Measurements from ENCODE around the gene ZNF30. TPM values are rescaled to one million over a fixed set of nuclear protein-coding genes. Genes with fewer than 3 reads are reported as not detected.

ZNF30 gene
- total and polyA plus RNA-seq, 5 experiments from 2014 or later = 4.9 to 11.7 (median 8.0) TPM

GRCh38 chr19:34974646-34975045 lies 47.9 kb downstream of the ZNF30 start:
- no peak for ATAC-seq

GRCh38 chr19:34975056-34975455 lies 48.4 kb downstream of the ZNF30 start:
- peaks cover 0 to 8% (median 6%) of the 10 kb centered on the region in 3 donors for H3K36me3 Mint-ChIP-seq
- POLR2A ChIA-PET = interaction anchor here (1.0 to 49.8 kb wide), 3 partner anchors 10 to 31 kb away, joined by 4 to 1459 read pairs (median 16); partner anchors contain the start of genes GRAMD1A and ZNF792
- peak overlapping the region in 5 of 10 donors; percentile 8 to 75 (median 28) for H3K4me3 Mint-ChIP-seq
- H3K27ac Mint-ChIP-seq = peak overlapping the region in 6 of 10 donors; percentile 27 to 95 (median 76)
- H3K4me1 Mint-ChIP-seq = peaks cover 17 to 55% (median 35%) of the 10 kb centered on the region in 4 donors
- H3K27me3 Mint-ChIP-seq = peaks cover 0 to 2% (median 0%) of the 10 kb centered on the region in 5 donors
- peaks cover 0 to 5% (median 0%) of the 10 kb centered on the region in 9 donors for H3K9me3 Mint-ChIP-seq
- no peak for DNase-seq
- ATAC-seq = no peak

More at GRCh38 chr19:34974646-34975045, 47.9 kb downstream of the ZNF30 start:
- POLR2A ChIA-PET = interaction anchor here (1.0 to 49.8 kb wide), 3 partner anchors 10 to 31 kb away, joined by 4 to 1459 read pairs (median 16); partner anchors contain the start of genes GRAMD1A and ZNF792
- H3K27ac Mint-ChIP-seq = peak overlapping the region in 9 of 10 donors; percentile 69 to 95 (median 94)
- peaks cover 0 to 8% (median 6%) of the 10 kb centered on the region in 3 donors for H3K36me3 Mint-ChIP-seq
- H3K27me3 Mint-ChIP-seq = peaks cover 0 to 2% (median 0%) of the 10 kb centered on the region in 5 donors
- peaks cover 17 to 52% (median 33%) of the 10 kb centered on the region in 4 donors for H3K4me1 Mint-ChIP-seq
- H3K4me3 Mint-ChIP-seq = peak overlapping the region in 7 of 10 donors; percentile 8 to 90 (median 75)
- peaks cover 0 to 5% (median 0%) of the 10 kb centered on the region in 9 donors for H3K9me3 Mint-ChIP-seq
- DNase-seq = no peak

GRCh38 chr19:34976611-34977010 lies 49.9 kb downstream of the ZNF30 start:
- POLR2A ChIA-PET = interaction anchor here (1.5 to 49.8 kb wide), 2 partner anchors 9 to 29 kb away, joined by 5 to 1459 read pairs; partner anchors contain the start of gene GRAMD1A
- ATAC-seq = no peak

GRCh38 chr19:34979819-34980640 lies 53.3 kb downstream of the ZNF30 start:
- no peak for ATAC-seq
- peaks cover 0 to 8% (median 6%) of the 10 kb centered on the region in 3 donors for H3K36me3 Mint-ChIP-seq
- no peak overlapping the region for H3K27ac Mint-ChIP-seq

More at GRCh38 chr19:34976611-34977010, 49.9 kb downstream of the ZNF30 start:
- DNase-seq = no peak
- Mint-ChIP-seq H3K4me3 (no peak overlapping the region), H3K27me3 (peaks cover 0 to 2% (median 0%) of the 10 kb centered on the region in 5 donors), H3K36me3 (peaks cover 0 to 8% (median 6%) of the 10 kb centered on the region in 3 donors), H3K4me1 (peaks cover 17 to 55% (median 35%) of the 10 kb centered on the region in 4 donors), H3K9me3 (peaks cover 0 to 5% (median 0%) of the 10 kb centered on the region in 9 donors), H3K27ac (peak overlapping the region in 3 of 10 donors; percentile 40 to 60 (median 43))

GRCh38 chr19:34982275-34982674 lies 55.6 kb downstream of the ZNF30 start:
- no peak for ATAC-seq
- Mint-ChIP-seq H3K27ac (peak overlapping the region in 2 of 10 donors; percentile 19 to 32), H3K27me3 (no peaks in the 10 kb centered on the region), H3K9me3 (no peaks in the 10 kb centered on the region), H3K4me3 (no peak overlapping the region), H3K36me3 (no peaks in the 10 kb centered on the region), H3K4me1 (peaks cover 9 to 44% (median 20%) of the 10 kb centered on the region in 4 donors)
- peak in 1 of 10 donors; percentile 14 for DNase-seq
- POLR2A ChIA-PET = interaction anchor here (0.6 to 49.8 kb wide), 2 partner anchors 23 to 714 kb away, joined by 3 to 1459 read pairs; partner anchors contain the start of gene GRAMD1A

More at GRCh38 chr19:34979819-34980640, 53.3 kb downstream of the ZNF30 start:
- peak overlapping the region in 1 of 10 donors; percentile 20 for H3K4me3 Mint-ChIP-seq
- H3K27me3 Mint-ChIP-seq = no peaks in the 10 kb centered on the region
- POLR2A ChIA-PET = interaction anchor here (0.6 to 49.8 kb wide), 2 partner anchors 26 to 58 kb away, joined by 6 to 1459 read pairs; partner anchors contain the start of gene GRAMD1A
- peaks cover 0 to 5% (median 0%) of the 10 kb centered on the region in 9 donors for H3K9me3 Mint-ChIP-seq
- H3K4me1 Mint-ChIP-seq = peaks cover 3 to 42% (median 11%) of the 10 kb centered on the region in 4 donors
- DNase-seq = peak in 1 of 10 donors; percentile 15

- Mint-ChIP-seq H3K9me3 (no peaks in the 10 kb centered on the region), H3K4me1 (peaks cover 9 to 54% (median 27%) of the 10 kb centered on the region in 4 donors), H3K4me3 (no peak overlapping the region), H3K27ac (peak overlapping the region in 3 of 10 donors; percentile 33 to 63 (median 34)), H3K27me3 (no peaks in the 10 kb centered on the region), H3K36me3 (no peaks in the 10 kb centered on the region)
- no peak for DNase-seq
- no peak for ATAC-seq
- POLR2A ChIA-PET = interaction anchor here (0.7 to 49.8 kb wide), 4 partner anchors 9 to 22 kb away, joined by 4 to 1459 read pairs (median 10); partner anchors contain the start of genes GRAMD1A and ZNF792
These were observed 57.1 kb downstream of the ZNF30 start for GRCh38 chr19:34983786-34984185.

- H3K9me3 Mint-ChIP-seq = no peaks in the 10 kb centered on the region
- H3K4me1 Mint-ChIP-seq = peaks cover 7 to 53% (median 27%) of the 10 kb centered on the region in 4 donors
- POLR2A ChIA-PET = interaction anchor here (0.7 to 49.8 kb wide), 4 partner anchors 10 to 21 kb away, joined by 4 to 1459 read pairs (median 10); partner anchors contain the start of genes GRAMD1A and ZNF792
- no peaks in the 10 kb centered on the region for H3K27me3 Mint-ChIP-seq
- H3K27ac Mint-ChIP-seq = peak overlapping the region in 5 of 10 donors; percentile 33 to 87 (median 49)
- H3K4me3 Mint-ChIP-seq = peak overlapping the region in 1 of 10 donors; percentile 18
- no peak for ATAC-seq
- no peaks in the 10 kb centered on the region for H3K36me3 Mint-ChIP-seq
- no peak for DNase-seq
These were observed 57.6 kb downstream of the ZNF30 start for GRCh38 chr19:34984287-34984686.

- POLR2A ChIA-PET = interaction anchor here (1.1 to 49.8 kb wide), 4 partner anchors 9 to 43 kb away, joined by 4 to 1459 read pairs (median 10); partner anchors contain the start of gene GRAMD1A
- peak in 4 of 10 donors; percentile 29 to 56 (median 36) for DNase-seq
- H3K4me3 Mint-ChIP-seq = peak overlapping the region; percentile 22 to 78 (median 70)
- peak overlapping the region; percentile 26 to 97 (median 91) for H3K27ac Mint-ChIP-seq
- ATAC-seq = peak; percentile 86 to 92
- H3K27me3 Mint-ChIP-seq = no peaks in the 10 kb centered on the region
- no peaks in the 10 kb centered on the region for H3K36me3 Mint-ChIP-seq
- peaks cover 8 to 55% (median 28%) of the 10 kb centered on the region in 4 donors for H3K4me1 Mint-ChIP-seq
- no peaks in the 10 kb centered on the region for H3K9me3 Mint-ChIP-seq
These were observed 58.7 kb downstream of the ZNF30 start for GRCh38 chr19:34985249-34986022.

GRCh38 chr19:34988119-34988518 lies 61.4 kb downstream of the ZNF30 start:
- peaks cover 11 to 75% (median 39%) of the 10 kb centered on the region in 4 donors for H3K4me1 Mint-ChIP-seq

GRCh38 chr19:34989298-34989697 lies 62.6 kb downstream of the ZNF30 start:
- ATAC-seq (no peak), DNase-seq (peak in 1 of 10 donors; percentile 14)
- H3K4me1 Mint-ChIP-seq = peaks cover 14 to 77% (median 46%) of the 10 kb centered on the region in 4 donors
- no peaks in the 10 kb centered on the region for H3K36me3 Mint-ChIP-seq
- peak overlapping the region in 1 of 10 donors; percentile 10 for H3K4me3 Mint-ChIP-seq
- peaks cover 0 to 1% (median 0%) of the 10 kb centered on the region in 9 donors for H3K9me3 Mint-ChIP-seq
- POLR2A ChIA-PET = interaction anchor here (0.6 to 49.8 kb wide), 3 partner anchors 5 to 40 kb away, joined by 3 to 1459 read pairs (median 1459); partner anchors contain the start of genes GRAMD1A and ZNF792
- H3K27me3 Mint-ChIP-seq = no peaks in the 10 kb centered on the region
- H3K27ac Mint-ChIP-seq = no peak overlapping the region

More at GRCh38 chr19:34988119-34988518, 61.4 kb downstream of the ZNF30 start:
- H3K27me3 Mint-ChIP-seq = no peaks in the 10 kb centered on the region
- H3K36me3 Mint-ChIP-seq = no peaks in the 10 kb centered on the region
- no peak overlapping the region for H3K4me3 Mint-ChIP-seq
- DNase-seq = peak in 1 of 10 donors; percentile 34
- H3K27ac Mint-ChIP-seq = peak overlapping the region in 1 of 10 donors; percentile 33
- POLR2A ChIA-PET = interaction anchor here (49.8 kb wide), 1 partner anchor 18 kb away, joined by 1459 read pairs; the partner anchor contains the start of gene GRAMD1A
- no peaks in the 10 kb centered on the region for H3K9me3 Mint-ChIP-seq
- no peak for ATAC-seq

- H3K27ac Mint-ChIP-seq = peak overlapping the region in 5 of 10 donors; percentile 7 to 76 (median 44)
These were observed 64.0 kb downstream of the ZNF30 start for GRCh38 chr19:34990578-34991192.

More at GRCh38 chr19:34990578-34991192, 64.0 kb downstream of the ZNF30 start:
- POLR2A ChIA-PET = interaction anchor here (34.7 to 49.8 kb wide), 2 partner anchors 6 to 15 kb away, joined by 1459 read pairs; partner anchors contain the start of genes GRAMD1A and ZNF792
- H3K4me3 Mint-ChIP-seq = peak overlapping the region in 1 of 10 donors; percentile 2
- H3K27me3 Mint-ChIP-seq = no peaks in the 10 kb centered on the region
- ATAC-seq (no peak), DNase-seq (peak in 1 of 10 donors; percentile 18)
- no peaks in the 10 kb centered on the region for H3K36me3 Mint-ChIP-seq
- H3K9me3 Mint-ChIP-seq = peaks cover 0 to 1% (median 0%) of the 10 kb centered on the region in 9 donors
- H3K4me1 Mint-ChIP-seq = peaks cover 9 to 78% (median 44%) of the 10 kb centered on the region in 4 donors
